HL-60/S4 treated with phorbol 12-myristate 13-acetate at 8.2 ng/mL for 4 days and 3 days (cell line): ENCODE results near the gene WDR45.

ENCODE experiments used
- in situ Hi-C: fragments of 300-500 bp; cut with MboI; formaldehyde crosslinking; loops from 2 replicates; pipeline ENCODE4 v1.15.0; 2022; ENCODE audit warnings: low sequenced_read_pairs

WDR45 gene

DNA sequence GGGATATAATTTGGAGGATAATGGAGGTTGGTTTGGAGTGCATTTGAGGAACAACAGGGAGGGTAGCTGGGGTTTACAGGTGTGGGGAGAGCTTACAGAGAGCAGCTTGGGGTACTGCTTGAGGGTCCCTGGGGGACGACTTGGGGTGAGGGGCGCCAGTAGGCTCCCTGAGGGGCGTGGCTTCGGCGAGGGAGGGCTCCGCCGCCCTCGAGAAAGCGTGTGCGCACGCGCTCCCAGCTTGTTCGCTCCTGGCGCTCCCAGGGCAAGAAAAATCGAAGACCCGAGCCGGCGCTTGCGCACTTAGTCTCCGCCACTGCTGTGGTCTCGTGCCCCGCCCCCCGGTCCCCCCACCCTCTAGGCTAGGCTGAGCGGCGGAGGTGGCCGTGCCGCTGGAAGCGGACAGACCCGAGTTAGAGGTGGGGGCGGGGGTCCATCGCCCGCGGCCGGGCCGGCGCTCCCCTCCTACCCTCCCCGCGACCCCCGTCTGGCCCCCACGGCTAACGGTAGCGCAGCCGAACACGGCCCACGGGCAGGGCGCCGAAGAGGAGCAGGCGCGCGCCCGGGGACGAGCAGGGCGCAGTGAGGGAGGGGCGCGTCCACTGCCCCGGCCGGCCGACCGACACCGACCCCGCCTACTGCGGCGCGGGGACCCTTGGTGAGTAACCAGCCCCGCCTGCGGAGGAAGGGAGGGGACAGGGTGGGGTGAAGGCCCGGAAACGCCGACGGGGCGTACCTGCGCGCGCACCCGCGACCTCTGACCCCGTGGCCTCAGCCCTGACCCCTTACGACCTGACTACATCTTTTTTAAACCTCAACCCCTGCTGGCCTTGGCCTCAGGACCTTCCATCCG lies 26.2 kb downstream of the WDR45 start:
- in situ Hi-C loops: no loop called here

GRCh38 chrX:49043987-49044281 lies 35.8 kb downstream of the WDR45 start:
- in situ Hi-C loops: no loop called here

DNA sequence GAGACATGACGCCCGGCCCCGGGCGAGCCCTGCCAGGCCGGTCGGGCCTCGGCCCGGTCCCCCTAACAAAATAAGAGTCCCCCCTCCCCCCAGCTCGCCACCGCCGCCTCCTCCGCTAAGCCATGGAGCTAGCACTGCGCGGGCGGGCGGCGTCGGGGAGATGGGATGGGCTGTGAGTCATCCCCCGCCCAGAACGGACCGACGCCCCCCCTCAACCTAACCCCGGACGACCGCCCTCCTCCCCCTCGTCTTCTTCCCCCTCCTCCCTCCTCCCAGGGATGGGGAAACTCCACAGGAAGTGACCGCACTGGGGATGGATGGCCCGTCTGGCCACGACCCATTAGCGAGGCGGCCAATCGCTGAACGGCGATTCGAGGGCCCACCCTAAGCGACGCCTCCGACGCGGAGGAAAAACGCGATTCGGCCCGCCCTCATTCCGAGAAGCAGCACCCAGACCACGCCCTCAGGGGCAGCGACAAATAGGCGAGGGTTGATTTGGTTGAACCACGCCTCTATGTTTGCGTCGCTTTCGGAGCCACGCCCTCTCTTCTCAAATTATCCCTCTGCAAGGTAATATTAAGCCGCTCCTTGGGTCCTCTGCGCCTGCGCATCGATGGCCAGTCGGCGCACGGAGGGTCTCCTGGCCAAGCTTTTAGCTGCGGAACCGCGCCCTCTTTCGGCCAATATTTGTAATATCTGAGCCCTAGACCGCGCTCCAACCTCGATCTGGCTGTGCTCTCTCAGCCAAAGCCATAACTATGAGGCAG lies 36.3 kb downstream of the WDR45 start, which contains the start of gene TFE3:
Gene TFE3 (minus strand): TSS at position 138 of the 767 bp plus-strand sequence. CDS start 131 bp downstream, at position 7.
- in situ Hi-C loops: no loop called here

DNA sequence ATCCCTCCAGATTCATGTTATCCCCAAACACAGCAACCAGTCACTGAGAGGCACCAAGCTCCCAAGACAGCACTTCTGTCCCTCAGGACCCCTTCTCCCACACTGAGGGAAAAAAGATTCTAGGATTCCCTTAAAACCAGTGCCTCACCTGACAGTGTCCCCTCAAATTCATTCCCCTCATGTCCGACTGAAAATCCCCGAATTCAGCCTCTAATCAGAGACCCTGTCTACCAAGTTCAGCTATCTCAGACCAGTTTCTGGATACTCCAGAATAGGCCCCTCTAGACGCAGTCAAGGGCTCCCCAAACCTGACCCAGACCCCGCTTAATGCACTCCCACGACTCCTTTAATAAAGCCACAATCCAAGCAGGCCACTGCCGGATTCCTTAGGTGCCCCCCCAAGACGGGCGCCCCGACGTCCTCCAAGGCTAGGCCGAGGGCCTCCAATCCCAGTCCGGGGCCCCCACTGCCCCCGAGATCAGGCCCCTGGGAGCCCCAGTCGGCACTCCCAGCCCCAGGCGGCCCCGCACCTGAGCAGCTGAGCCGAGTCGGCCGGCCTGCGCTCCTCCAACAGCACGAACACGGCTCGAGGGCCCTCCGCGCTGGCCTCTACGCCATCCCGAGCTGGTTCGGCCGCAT lies 37.0 kb downstream of the WDR45 start:
- in situ Hi-C loops: no loop called here

DNA sequence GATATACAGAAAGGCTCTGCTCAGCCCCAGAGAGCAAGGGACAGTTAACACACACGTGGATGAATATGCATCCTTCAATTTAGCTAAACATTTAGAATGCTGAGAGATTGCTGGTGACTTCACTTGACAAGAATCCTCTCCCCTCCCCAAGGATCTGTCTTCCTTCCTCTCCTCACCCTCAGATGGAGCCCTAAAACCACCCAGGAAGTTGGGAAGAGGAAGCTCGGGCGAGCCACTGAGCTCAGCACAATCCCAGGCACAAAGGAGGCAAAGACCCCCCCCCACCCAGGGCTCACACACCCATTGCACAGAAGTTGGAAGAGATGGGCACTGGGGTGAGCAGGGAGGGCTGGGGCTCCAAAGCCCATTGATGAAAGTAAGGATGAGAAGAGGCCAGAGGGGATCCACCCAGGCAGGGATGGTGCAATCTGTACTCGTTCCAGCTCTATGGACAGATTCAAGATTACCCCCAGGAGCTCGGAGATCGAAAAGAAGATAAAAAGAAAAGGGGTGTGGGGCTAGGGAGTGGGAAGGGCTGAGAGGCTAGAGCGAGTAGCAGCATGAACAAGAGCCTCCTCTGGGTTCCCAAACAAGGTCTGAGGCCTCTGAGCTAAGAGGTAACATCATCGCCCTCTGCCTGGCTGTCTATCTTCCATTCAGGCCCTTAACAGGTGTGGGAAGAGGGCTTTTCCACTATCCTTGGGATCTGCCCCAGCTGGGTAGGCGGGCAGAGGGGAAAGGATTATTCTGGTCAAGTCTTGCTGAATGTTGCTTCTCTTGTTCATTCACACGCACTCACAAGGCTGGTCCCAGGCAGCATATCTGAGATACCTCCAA lies 37.7 kb downstream of the WDR45 start:
- in situ Hi-C loops: no loop called here

DNA sequence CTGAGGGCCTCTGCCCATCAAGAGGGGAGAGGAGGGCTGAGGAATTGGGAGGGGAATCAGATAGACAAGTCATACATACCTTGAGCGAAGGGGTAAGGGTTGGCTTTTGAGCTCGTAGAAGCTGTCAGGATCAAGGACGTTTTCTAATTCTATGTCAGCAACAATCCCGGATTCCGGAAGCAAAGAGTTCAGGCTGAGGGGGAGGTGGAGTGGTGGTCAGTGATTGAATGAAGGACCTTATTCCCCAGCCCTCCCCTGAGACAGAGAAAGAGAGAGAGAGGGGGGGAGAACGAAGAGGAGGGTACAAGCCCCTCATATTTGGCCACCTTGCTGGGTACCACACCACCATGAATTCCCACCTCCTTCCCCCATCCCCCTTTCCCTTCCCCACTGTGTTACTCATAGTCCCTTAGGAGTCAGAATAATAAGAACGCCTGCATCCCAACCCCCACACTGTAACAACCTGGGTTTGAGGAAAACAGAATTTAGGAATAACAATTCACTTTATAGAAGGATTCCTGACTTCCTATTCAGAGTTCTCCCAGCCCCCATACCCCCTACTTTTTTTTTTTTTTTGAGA lies 39.2 kb downstream of the WDR45 start:
- in situ Hi-C loops: no loop called here

DNA sequence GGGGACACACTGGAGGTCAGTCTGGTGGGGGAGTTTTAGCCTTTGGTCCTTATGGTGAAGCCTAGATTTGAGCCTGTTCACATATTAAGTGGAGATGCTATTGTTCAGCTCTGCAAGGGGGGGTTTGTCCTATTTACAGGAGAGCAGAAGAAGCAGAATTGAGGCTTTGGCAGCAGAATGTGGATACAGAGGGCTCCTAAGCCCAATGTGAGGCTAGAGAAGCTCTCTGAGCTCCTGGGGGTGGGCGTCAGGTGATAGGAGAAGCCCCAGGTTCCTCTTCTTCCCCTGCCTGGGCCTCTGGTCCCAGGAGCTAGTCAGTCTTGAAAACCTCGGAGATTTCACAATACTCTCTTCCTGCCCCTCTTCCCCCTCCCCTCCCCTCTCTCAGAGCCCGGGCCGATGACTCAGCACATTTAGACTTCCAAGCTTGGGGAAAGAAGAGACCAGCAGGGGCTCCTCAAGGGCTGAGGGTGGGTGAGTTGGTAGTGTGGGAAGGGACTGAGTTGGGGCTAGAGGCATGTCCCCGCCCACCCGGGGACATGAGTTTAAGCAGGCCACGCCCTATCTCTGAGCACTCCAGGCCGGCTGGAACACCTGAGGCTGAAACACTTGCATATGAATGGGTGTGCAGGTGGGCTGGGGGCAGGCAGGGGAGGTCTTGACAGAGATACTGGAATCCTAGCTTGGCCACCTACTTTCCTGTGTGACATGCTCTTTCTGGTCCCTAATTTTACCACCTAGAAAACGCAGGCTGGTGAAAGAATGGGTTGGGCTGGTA lies 39.9 kb downstream of the WDR45 start:
- in situ Hi-C loops: no loop called here

DNA sequence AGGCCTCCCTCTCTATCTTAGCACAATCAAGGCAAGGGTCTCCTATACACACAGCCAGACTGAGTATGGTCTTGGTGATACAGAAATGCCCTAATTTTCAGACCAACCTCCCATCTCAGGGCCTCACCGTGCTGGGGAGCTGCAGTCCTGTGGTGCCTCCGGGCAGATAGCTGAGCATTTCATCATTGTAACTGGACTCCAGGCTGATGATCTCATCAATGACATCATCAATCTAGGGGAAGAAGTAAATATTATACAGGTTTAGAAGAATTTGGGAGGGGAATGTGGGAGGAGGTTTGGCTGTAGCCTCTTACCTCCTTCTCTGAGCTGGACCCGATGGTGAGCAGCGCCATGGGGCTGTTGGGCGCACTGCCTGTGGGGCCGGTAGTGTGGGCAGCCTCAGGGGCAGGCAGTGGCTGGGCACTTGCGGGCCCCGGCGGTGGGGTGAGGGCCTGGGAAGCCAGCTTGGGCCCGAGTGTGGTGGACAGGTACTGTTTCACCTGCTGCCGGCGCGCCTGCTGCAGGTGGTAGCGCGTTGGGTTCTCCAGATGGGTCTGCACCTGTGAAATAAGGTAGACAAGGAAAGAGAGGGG lies 41.7 kb downstream of the WDR45 start:
- in situ Hi-C loops: no loop called here

DNA sequence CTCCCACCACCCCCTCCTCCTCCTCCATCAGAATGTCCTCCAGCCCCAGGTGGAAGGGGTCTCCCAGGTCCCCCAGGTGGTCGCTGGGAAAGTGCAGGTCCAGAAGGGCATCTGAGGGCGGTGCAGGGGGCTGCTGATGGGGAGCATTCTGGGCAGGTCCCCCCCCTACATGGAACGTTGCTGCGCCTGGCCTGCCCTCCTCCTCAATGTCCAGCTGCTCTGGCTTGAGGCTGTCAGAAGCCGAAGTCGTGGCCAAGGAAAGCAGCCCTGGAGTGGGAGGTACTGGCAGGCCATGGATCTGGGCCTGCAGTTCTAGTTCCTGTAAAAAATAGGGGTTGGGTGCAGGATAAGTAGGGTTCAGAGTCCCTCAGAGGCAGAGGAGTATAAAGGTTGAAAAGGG lies 49.4 kb downstream of the WDR45 start:
- in situ Hi-C loops: no loop called here

- in situ Hi-C loops: no loop called here
Observed at GRCh38 chrX:49029876-49030275, 49.8 kb downstream of the WDR45 start.
